Measurements from ENCODE around the gene MAML2.

DNA sequence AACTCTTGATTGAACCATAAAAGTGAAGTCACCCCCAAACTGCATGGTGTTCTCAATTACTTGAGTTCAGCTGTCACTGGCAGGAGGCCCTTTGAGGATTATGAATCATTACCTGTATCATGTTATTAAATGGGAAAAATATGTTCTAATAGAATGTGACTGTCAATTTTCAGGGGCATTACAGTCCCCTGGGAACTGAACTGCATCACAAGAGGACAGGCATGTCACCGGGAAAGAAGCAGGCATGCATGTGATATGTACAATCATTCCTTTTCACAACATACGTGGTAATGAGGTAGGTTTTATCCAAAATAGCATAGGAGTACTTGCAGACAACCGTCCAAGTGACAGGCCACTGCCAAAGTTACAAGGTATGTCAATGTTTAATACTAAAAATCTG is 165.8 kb downstream of the MAML2 start:
- TF ChIP-seq, protein P1, sequence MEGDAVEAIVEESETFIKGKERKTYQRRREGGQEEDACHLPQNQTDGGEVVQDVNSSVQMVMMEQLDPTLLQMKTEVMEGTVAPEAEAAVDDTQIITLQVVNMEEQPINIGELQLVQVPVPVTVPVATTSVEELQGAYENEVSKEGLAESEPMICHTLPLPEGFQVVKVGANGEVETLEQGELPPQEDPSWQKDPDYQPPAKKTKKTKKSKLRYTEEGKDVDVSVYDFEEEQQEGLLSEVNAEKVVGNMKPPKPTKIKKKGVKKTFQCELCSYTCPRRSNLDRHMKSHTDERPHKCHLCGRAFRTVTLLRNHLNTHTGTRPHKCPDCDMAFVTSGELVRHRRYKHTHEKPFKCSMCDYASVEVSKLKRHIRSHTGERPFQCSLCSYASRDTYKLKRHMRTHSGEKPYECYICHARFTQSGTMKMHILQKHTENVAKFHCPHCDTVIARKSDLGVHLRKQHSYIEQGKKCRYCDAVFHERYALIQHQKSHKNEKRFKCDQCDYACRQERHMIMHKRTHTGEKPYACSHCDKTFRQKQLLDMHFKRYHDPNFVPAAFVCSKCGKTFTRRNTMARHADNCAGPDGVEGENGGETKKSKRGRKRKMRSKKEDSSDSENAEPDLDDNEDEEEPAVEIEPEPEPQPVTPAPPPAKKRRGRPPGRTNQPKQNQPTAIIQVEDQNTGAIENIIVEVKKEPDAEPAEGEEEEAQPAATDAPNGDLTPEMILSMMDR (IDR thresholded peaks at IDR 0.05; ENCODE audit: low read depth, low read length, missing input control), result no peak
- TF ChIP-seq, protein P2, sequence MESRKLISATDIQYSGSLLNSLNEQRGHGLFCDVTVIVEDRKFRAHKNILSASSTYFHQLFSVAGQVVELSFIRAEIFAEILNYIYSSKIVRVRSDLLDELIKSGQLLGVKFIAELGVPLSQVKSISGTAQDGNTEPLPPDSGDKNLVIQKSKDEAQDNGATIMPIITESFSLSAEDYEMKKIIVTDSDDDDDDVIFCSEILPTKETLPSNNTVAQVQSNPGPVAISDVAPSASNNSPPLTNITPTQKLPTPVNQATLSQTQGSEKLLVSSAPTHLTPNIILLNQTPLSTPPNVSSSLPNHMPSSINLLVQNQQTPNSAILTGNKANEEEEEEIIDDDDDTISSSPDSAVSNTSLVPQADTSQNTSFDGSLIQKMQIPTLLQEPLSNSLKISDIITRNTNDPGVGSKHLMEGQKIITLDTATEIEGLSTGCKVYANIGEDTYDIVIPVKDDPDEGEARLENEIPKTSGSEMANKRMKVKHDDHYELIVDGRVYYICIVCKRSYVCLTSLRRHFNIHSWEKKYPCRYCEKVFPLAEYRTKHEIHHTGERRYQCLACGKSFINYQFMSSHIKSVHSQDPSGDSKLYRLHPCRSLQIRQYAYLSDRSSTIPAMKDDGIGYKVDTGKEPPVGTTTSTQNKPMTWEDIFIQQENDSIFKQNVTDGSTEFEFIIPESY (IDR thresholded peaks at IDR 0.05), result no peak
- TF ChIP-seq, protein P3, sequence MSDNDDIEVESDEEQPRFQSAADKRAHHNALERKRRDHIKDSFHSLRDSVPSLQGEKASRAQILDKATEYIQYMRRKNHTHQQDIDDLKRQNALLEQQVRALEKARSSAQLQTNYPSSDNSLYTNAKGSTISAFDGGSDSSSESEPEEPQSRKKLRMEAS (IDR thresholded peaks at IDR 0.05), result no peak
- TF ChIP-seq, protein P4, sequence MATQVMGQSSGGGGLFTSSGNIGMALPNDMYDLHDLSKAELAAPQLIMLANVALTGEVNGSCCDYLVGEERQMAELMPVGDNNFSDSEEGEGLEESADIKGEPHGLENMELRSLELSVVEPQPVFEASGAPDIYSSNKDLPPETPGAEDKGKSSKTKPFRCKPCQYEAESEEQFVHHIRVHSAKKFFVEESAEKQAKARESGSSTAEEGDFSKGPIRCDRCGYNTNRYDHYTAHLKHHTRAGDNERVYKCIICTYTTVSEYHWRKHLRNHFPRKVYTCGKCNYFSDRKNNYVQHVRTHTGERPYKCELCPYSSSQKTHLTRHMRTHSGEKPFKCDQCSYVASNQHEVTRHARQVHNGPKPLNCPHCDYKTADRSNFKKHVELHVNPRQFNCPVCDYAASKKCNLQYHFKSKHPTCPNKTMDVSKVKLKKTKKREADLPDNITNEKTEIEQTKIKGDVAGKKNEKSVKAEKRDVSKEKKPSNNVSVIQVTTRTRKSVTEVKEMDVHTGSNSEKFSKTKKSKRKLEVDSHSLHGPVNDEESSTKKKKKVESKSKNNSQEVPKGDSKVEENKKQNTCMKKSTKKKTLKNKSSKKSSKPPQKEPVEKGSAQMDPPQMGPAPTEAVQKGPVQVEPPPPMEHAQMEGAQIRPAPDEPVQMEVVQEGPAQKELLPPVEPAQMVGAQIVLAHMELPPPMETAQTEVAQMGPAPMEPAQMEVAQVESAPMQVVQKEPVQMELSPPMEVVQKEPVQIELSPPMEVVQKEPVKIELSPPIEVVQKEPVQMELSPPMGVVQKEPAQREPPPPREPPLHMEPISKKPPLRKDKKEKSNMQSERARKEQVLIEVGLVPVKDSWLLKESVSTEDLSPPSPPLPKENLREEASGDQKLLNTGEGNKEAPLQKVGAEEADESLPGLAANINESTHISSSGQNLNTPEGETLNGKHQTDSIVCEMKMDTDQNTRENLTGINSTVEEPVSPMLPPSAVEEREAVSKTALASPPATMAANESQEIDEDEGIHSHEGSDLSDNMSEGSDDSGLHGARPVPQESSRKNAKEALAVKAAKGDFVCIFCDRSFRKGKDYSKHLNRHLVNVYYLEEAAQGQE (IDR thresholded peaks at IDR 0.05), result no peak
- no peak for TF ChIP-seq SP1 (IDR thresholded peaks at IDR 0.05)
- TF ChIP-seq YY1 (IDR thresholded peaks at IDR 0.05), result no peak
- no peak for TF ChIP-seq RAD21 (IDR thresholded peaks at IDR 0.05)
- TF ChIP-seq GABPA (IDR thresholded peaks at IDR 0.05 in 1 of 2, conservative IDR thresholded peaks at IDR 0.05 in 1 of 2), result no peak
- TF ChIP-seq TAF1 (conservative IDR thresholded peaks at IDR 0.05), result no peak
- TF ChIP-seq EGR1 (IDR thresholded peaks at IDR 0.05; ENCODE audit: low read depth in 2 of 2), result no peak
- TF ChIP-seq RXRA (IDR thresholded peaks at IDR 0.05), result no peak
- TF ChIP-seq FOXA1 (IDR thresholded peaks at IDR 0.05), result no peak
- TF ChIP-seq NR2F2 (IDR thresholded peaks at IDR 0.05), result no peak
- no peak for TF ChIP-seq JUND (IDR thresholded peaks at IDR 0.05)

Measured in liver (tissue), 3 donors.